GM23338 (cell line): ENCODE measurements around the gene GUCD1.

Source experiments
- CREB1 ChIP-seq: fragments of 250-450 bp; sonication (Bioruptor Pico); IDR thresholded peaks from 2 replicates; pipeline ENCODE4 v1.5.0; 2020; ENCODE audit warnings: low read depth, mild to moderate bottlenecking, moderate library complexity
- CTCF ChIP-seq, 2 experiments: fragments of 200-600 bp in 1 of 2; sonication (generic) in 1 of 2; conservative IDR thresholded peaks; 2 replicates each; pipeline versions ENCODE4 v1.5.1 to v1.6.1; 2016 to 2017; ENCODE audit warnings: antibody characterized with exemption in 2 of 2, low read depth in 2 of 2, mild to moderate bottlenecking in 2 of 2, moderate library complexity in 1 of 2
- EZH2 ChIP-seq: fragments of 200-600 bp; sonication (generic); IDR thresholded peaks from one replicate; pipeline ENCODE4 v1.8.0; 2017; ENCODE audit warnings: antibody characterized with exemption, mild to moderate bottlenecking, low read depth; ENCODE audit not compliant: unreplicated experiment
- EZH2phosphoT487 ChIP-seq: fragments of 200-600 bp; sonication (generic); IDR thresholded peaks from one replicate; pipeline ENCODE4 v1.8.1; 2018; ENCODE audit warnings: antibody characterized with exemption; ENCODE audit not compliant: unreplicated experiment
- JUNB ChIP-seq: IDR thresholded peaks from one replicate; pipeline ENCODE4 v1.6.1; 2016; ENCODE audit warnings: antibody characterized with exemption; ENCODE audit not compliant: unreplicated experiment
- POLR2AphosphoS5 ChIP-seq: IDR thresholded peaks from 2 replicates; pipeline ENCODE4 v1.6.1; 2016; ENCODE audit warnings: antibody characterized with exemption, low read depth
- ZNF114 ChIP-seq: fragments of 250-450 bp; sonication (Bioruptor Pico); IDR thresholded peaks from 2 replicates; pipeline ENCODE4 v1.5.0; 2020; ENCODE audit warnings: mild to moderate bottlenecking, moderate library complexity
- TF ChIP-seq, protein P1 (sequence below): IDR thresholded peaks from one replicate; pipeline ENCODE4 v1.6.1; 2018; ENCODE audit warnings: antibody characterized with exemption; ENCODE audit not compliant: unreplicated experiment
- TF ChIP-seq, protein P2 (sequence below): IDR thresholded peaks from 2 replicates; pipeline ENCODE4 v1.6.1; 2016; ENCODE audit warnings: antibody characterized with exemption

DNA sequence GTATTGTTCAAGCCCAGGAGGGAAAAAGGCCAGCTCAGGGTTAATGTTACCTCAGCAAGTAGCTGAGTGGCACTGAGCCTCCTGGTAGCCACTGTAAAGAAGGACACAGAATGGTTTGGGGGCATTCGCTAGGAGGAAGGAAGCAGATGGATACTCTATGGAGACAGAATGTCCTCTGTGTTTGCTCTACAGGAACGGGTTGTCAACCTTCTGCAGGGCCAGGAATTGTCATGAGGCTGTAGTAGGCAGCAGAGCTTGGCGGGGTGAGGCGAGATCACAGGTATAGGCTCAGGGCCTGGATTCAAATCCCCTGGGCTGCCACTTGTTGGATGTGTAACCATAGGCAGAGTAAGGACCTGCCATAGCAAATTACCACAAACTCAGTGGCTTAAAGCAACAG lies 40.9 kb upstream of the GUCD1 start:
- no peak for TF ChIP-seq CTCF (conservative IDR thresholded peaks at IDR 0.05; ENCODE audit: low read depth in 2 of 2)
- TF ChIP-seq POLR2AphosphoS5 = no peak
- TF ChIP-seq, protein P1, sequence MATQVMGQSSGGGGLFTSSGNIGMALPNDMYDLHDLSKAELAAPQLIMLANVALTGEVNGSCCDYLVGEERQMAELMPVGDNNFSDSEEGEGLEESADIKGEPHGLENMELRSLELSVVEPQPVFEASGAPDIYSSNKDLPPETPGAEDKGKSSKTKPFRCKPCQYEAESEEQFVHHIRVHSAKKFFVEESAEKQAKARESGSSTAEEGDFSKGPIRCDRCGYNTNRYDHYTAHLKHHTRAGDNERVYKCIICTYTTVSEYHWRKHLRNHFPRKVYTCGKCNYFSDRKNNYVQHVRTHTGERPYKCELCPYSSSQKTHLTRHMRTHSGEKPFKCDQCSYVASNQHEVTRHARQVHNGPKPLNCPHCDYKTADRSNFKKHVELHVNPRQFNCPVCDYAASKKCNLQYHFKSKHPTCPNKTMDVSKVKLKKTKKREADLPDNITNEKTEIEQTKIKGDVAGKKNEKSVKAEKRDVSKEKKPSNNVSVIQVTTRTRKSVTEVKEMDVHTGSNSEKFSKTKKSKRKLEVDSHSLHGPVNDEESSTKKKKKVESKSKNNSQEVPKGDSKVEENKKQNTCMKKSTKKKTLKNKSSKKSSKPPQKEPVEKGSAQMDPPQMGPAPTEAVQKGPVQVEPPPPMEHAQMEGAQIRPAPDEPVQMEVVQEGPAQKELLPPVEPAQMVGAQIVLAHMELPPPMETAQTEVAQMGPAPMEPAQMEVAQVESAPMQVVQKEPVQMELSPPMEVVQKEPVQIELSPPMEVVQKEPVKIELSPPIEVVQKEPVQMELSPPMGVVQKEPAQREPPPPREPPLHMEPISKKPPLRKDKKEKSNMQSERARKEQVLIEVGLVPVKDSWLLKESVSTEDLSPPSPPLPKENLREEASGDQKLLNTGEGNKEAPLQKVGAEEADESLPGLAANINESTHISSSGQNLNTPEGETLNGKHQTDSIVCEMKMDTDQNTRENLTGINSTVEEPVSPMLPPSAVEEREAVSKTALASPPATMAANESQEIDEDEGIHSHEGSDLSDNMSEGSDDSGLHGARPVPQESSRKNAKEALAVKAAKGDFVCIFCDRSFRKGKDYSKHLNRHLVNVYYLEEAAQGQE = no peak
- TF ChIP-seq EZH2 = no peak
- no peak for TF ChIP-seq EZH2phosphoT487
- TF ChIP-seq ZNF114 (CRISPR knock-in tag) = no peak
- TF ChIP-seq, protein P2, sequence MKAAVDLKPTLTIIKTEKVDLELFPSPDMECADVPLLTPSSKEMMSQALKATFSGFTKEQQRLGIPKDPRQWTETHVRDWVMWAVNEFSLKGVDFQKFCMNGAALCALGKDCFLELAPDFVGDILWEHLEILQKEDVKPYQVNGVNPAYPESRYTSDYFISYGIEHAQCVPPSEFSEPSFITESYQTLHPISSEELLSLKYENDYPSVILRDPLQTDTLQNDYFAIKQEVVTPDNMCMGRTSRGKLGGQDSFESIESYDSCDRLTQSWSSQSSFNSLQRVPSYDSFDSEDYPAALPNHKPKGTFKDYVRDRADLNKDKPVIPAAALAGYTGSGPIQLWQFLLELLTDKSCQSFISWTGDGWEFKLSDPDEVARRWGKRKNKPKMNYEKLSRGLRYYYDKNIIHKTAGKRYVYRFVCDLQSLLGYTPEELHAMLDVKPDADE = no peak
- TF ChIP-seq JUNB = no peak
- no peak for TF ChIP-seq CREB1 (CRISPR knock-in tag)
